Upper lobe of left lung (tissue), 4 donors: ENCODE results near the gene FHIT.

Experiments
- CTCF ChIP-seq, 6 experiments: fragments of 450-650 bp in 4 of 6; fragments of 200-600 bp in 2 of 6; sonication (generic) in 2 of 6; IDR thresholded peaks; one replicate each; pipeline ENCODE4 v1.5.1; 2016 to 2019; ENCODE audit warnings: antibody characterized with exemption in 6 of 6
- EP300 ChIP-seq, 4 donors: sonication (generic); formaldehyde crosslinking; IDR thresholded peaks; one replicate each; pipeline ENCODE4 v1.5.1; 2017; ENCODE audit warnings: antibody characterized with exemption in 4 of 4, control low read depth in 2 of 4

- TF ChIP-seq CTCF (IDR thresholded peaks at IDR 0.05), result no peak
- TF ChIP-seq EP300 (IDR thresholded peaks at IDR 0.05), result no peak
Observed at GRCh38 chr3:60187343-60187742, 1063.9 kb downstream of the FHIT start.
